Measurements from ENCODE around the gene BHMT2. TPM values are rescaled to one million over a fixed set of nuclear protein-coding genes. Genes with fewer than 3 reads are reported as not detected.
A peak's percentile ranks its signal among the peaks of the same experiment; 100 is the strongest.

The BHMT2 gene
- total and polyA plus RNA-seq, 2 of the 13 experiments (the other 11 are each of a cell fraction or from before 2014, with no cell fraction given): 13.8 to 18.8 TPM

- no peak for TF ChIP-seq CREBL2 (CRISPR knock-in tag; IDR thresholded peaks at IDR 0.05; ENCODE audit: borderline replicate concordance)
- TF ChIP-seq, protein P1, sequence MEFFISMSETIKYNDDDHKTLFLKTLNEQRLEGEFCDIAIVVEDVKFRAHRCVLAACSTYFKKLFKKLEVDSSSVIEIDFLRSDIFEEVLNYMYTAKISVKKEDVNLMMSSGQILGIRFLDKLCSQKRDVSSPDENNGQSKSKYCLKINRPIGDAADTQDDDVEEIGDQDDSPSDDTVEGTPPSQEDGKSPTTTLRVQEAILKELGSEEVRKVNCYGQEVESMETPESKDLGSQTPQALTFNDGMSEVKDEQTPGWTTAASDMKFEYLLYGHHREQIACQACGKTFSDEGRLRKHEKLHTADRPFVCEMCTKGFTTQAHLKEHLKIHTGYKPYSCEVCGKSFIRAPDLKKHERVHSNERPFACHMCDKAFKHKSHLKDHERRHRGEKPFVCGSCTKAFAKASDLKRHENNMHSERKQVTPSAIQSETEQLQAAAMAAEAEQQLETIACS (CRISPR knock-in tag; IDR thresholded peaks at IDR 0.05): no peak
- no peak for TF ChIP-seq TOE1 (CRISPR knock-in tag; IDR thresholded peaks at IDR 0.05)
- TF ChIP-seq KAT2B (IDR thresholded peaks at IDR 0.05; ENCODE audit: borderline replicate concordance, low read depth, low read length): no peak
- TF ChIP-seq, protein P2, sequence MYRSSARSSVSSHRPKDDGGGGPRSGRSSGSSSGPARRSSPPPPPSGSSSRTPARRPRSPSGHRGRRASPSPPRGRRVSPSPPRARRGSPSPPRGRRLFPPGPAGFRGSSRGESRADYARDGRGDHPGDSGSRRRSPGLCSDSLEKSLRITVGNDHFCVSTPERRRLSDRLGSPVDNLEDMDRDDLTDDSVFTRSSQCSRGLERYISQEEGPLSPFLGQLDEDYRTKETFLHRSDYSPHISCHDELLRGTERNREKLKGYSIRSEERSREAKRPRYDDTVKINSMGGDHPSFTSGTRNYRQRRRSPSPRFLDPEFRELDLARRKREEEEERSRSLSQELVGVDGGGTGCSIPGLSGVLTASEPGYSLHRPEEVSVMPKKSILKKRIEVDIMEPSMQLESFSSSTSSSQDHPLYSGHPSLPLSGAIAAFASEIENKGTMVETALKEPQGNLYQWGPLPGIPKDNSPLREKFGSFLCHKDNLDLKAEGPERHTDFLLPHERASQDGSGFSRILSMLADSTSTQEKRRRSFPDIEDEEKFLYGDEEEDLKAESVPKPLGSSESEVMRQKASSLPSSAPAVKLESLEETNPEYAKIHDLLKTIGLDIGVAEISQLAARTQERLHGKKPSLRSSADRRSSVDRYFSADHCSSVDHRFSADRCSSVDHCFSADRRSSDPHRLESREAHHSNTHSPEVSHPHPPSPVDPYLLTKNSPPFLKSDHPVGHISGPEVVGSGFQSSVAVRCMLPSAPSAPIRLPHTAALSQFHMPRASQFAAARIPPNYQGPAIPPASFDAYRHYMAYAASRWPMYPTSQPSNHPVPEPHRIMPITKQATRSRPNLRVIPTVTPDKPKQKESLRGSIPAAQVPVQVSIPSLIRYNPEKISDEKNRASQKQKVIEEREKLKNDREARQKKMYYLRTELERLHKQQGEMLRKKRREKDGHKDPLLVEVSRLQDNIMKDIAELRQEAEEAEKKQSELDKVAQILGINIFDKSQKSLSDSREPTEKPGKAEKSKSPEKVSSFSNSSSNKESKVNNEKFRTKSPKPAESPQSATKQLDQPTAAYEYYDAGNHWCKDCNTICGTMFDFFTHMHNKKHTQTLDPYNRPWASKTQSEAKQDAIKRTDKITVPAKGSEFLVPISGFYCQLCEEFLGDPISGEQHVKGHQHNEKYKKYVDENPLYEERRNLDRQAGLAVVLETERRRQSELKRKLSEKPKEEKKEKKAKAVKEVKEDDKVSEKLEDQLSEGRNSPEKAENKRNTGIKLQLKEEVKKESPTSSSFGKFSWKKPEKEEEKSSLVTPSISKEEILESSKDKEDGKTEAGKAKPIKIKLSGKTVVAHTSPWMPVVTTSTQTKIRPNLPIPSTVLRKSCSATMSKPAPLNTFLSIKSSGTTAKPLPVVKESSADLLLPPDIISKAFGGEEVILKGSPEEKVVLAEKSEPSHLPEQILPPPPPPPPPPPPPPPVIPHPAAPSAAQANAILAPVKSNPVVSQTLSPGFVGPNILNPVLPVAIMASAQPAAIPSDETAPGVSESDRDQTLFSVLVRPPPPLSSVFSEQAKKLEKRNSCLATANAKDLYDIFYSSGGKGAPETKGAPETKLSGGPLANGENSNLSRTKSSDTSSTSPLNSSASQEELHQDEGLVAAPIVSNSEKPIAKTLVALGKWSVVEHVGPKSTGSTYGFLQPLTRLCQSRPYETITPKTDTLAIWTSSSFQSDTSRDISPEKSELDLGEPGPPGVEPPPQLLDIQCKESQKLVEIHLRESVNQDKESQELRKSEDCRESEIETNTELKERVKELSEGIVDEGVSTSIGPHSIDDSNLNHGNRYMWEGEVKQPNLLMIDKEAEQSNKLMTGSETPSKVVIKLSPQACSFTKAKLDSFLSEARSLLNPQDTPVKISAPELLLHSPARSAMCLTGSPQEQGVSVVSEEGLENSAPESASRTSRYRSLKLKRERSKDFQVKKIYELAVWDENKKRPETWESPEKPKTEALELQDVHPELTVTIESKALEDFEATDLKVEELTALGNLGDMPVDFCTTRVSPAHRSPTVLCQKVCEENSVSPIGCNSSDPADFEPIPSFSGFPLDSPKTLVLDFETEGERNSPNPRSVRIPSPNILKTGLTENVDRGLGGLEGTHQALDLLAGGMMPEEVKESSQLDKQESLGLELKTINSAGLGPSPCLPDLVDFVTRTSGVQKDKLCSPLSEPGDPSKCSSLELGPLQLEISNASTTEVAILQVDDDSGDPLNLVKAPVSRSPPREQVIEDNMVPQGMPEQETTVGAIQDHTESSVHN (CRISPR knock-in tag; IDR thresholded peaks at IDR 0.05): no peak
- no peak for TF ChIP-seq LBX2 (CRISPR knock-in tag; IDR thresholded peaks at IDR 0.05; ENCODE audit: borderline replicate concordance)
- TF ChIP-seq ARNT2 (CRISPR knock-in tag; IDR thresholded peaks at IDR 0.05; ENCODE audit: low read depth): no peak
- no peak for TF ChIP-seq NFE2L2 (IDR thresholded peaks at IDR 0.05; ENCODE audit: low read length)
- TF ChIP-seq ZNF510 (CRISPR knock-in tag; IDR thresholded peaks at IDR 0.05; ENCODE audit: low read depth): no peak
- TF ChIP-seq, protein P3, sequence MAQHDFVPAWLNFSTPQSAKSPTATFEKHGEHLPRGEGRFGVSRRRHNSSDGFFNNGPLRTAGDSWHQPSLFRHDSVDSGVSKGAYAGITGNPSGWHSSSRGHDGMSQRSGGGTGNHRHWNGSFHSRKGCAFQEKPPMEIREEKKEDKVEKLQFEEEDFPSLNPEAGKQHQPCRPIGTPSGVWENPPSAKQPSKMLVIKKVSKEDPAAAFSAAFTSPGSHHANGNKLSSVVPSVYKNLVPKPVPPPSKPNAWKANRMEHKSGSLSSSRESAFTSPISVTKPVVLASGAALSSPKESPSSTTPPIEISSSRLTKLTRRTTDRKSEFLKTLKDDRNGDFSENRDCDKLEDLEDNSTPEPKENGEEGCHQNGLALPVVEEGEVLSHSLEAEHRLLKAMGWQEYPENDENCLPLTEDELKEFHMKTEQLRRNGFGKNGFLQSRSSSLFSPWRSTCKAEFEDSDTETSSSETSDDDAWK (CRISPR knock-in tag; IDR thresholded peaks at IDR 0.05): no peak
- no peak for TF ChIP-seq RFX1 (IDR thresholded peaks at IDR 0.05)
- no peak for TF ChIP-seq CBX1 (IDR thresholded peaks at IDR 0.05; ENCODE audit: low read depth)
- TF ChIP-seq SP5 (CRISPR knock-in tag; IDR thresholded peaks at IDR 0.05; ENCODE audit: borderline replicate concordance, low read depth): no peak
- peak; percentile 75; the same call in 1 of the 2 replicates for TF ChIP-seq ADNP (CRISPR knock-in tag; IDR thresholded peaks at IDR 0.05)
- TF ChIP-seq ZNF12 (CRISPR knock-in tag; IDR thresholded peaks at IDR 0.05): no peak
- TF ChIP-seq NFE2 (CRISPR knock-in tag; IDR thresholded peaks at IDR 0.05): no peak
- TF ChIP-seq ZNF75D (CRISPR knock-in tag; IDR thresholded peaks at IDR 0.05; ENCODE audit: borderline replicate concordance): no peak
- no peak for TF ChIP-seq ZNF205 (CRISPR knock-in tag; IDR thresholded peaks at IDR 0.05)
- no peak for TF ChIP-seq ZNF737 (CRISPR knock-in tag; IDR thresholded peaks at IDR 0.05; ENCODE audit: borderline replicate concordance)
- TF ChIP-seq ZNF101 (CRISPR knock-in tag; IDR thresholded peaks at IDR 0.05; ENCODE audit: borderline replicate concordance, low read depth): no peak
- TF ChIP-seq ZNF124 (CRISPR knock-in tag; IDR thresholded peaks at IDR 0.05): no peak
- 0 out of 2 replicates have a peak, but pooled peaks have one; percentile 44 for TF ChIP-seq NR2F2 (IDR thresholded peaks at IDR 0.05; ENCODE audit: borderline replicate concordance, low read depth)
Observed at GRCh38 chr5:79108792-79109191, 39.2 kb downstream of the BHMT2 start (continued).
